Thoracic aorta (tissue), 2 donors: ENCODE data around the gene NCAPH2. TPM values are rescaled to one million over a fixed set of nuclear protein-coding genes. Genes with fewer than 3 reads are reported as not detected.

Experiments used
- ATAC-seq: fragments of 150-250 bp; one replicate; pipeline ENCODE4 v1.8.0; 2017; ENCODE audit warnings: low read depth; ENCODE audit not compliant: insufficient number of reproducible peaks, low FRiP score
- DNase-seq: peaks from one replicate; pipeline ENCODE4 v3.0.0-alpha.2; 2020; ENCODE audit warnings: low spot score
- H3K27ac ChIP-seq, 2 donors: fragments of 200-600 bp; sonication (generic); 1 replicate in 1 of 2; 2 replicates in 1 of 2; pipeline ENCODE4 v1.5.1; 2016; ENCODE audit warnings: mild to moderate bottlenecking in 2 of 2, moderate library complexity in 2 of 2
- H3K27me3 ChIP-seq: fragments of 200-600 bp; sonication (generic); replicated peaks from 2 replicates; pipeline ENCODE4 v1.6.0; 2016; ENCODE audit warnings: mild to moderate bottlenecking; ENCODE audit not compliant: insufficient read depth
- H3K36me3 ChIP-seq: fragments of 200-600 bp; sonication (generic); one replicate; pipeline ENCODE4 v1.5.1; 2016
- H3K4me1 ChIP-seq, 2 donors: fragments of 200-600 bp; sonication (generic); 1 replicate in 1 of 2; 2 replicates in 1 of 2; pipeline versions ENCODE4 v1.5.1 to v1.6.0; 2016; ENCODE audit warnings: low read depth in 2 of 2, mild to moderate bottlenecking in 1 of 2; ENCODE audit not compliant: control insufficient read depth in 1 of 2
- H3K4me3 ChIP-seq: fragments of 200-600 bp; sonication (generic); 2 replicates; pipeline ENCODE4 v1.5.1; 2016; ENCODE audit warnings: mild to moderate bottlenecking
- H3K9me3 ChIP-seq: fragments of 200-600 bp; sonication (generic); 2 replicates; pipeline ENCODE4 v1.5.1; 2016
- CTCF ChIP-seq: fragments of 200-600 bp; sonication (generic); IDR thresholded peaks from one replicate; pipeline ENCODE4 v1.5.1; 2019; ENCODE audit warnings: antibody characterized with exemption
- total RNA-seq, 2 donors: library from RNA; depleted of rRNA; stranded (reverse); fragments of >200 nt; gene quantifications; one replicate each; pipeline versions ENCODE4 v1.1.0 to v1.2.3, GENCODE V29; 2016

Gene NCAPH2
- total RNA-seq, 2 donors from 2014 or later = 40.8 to 50.4 TPM

GRCh38 chr22:50485221-50486131 lies 22.5 kb upstream of the NCAPH2 start:
- DNase-seq (no peak), ATAC-seq (no peak)
- no peaks in the 10 kb centered on the region for H3K36me3 ChIP-seq
- H3K27me3 ChIP-seq = no peaks in the 10 kb centered on the region
- no peak overlapping the region for H3K27ac ChIP-seq
- H3K4me3 ChIP-seq = no peak overlapping the region
- no peaks in the 10 kb centered on the region for H3K9me3 ChIP-seq
- H3K4me1 ChIP-seq = no peaks in the 10 kb centered on the region
- TF ChIP-seq CTCF = no peak

GRCh38 chr22:50486561-50487289 lies 21.3 kb upstream of the NCAPH2 start, which contains the start of gene MIOX:
TSS of gene MIOX (plus strand) at chr22:50486859. CDS start at chr22:50486898, 39 bp downstream.
- Histone ChIP-seq H3K36me3 (no peaks in the 10 kb centered on the region), H3K27me3 (no peaks in the 10 kb centered on the region), H3K9me3 (no peaks in the 10 kb centered on the region), H3K27ac (no peak within 1 kb of the TSS), H3K4me3 (no peak within 1 kb of the TSS), H3K4me1 (no peaks in the 10 kb centered on the region)
- DNase-seq (no peak), ATAC-seq (no peak)
- TF ChIP-seq CTCF = no peak

- Histone ChIP-seq H3K4me3 (no peak overlapping the region), H3K27ac (no peak overlapping the region), H3K36me3 (no peaks in the 10 kb centered on the region), H3K27me3 (no peaks in the 10 kb centered on the region), H3K9me3 (no peaks in the 10 kb centered on the region), H3K4me1 (no peaks in the 10 kb centered on the region)
- DNase-seq = no peak
- ATAC-seq = no peak
- no peak for TF ChIP-seq CTCF
Observed at GRCh38 chr22:50487290-50488005, 20.6 kb upstream of the NCAPH2 start.

DNA sequence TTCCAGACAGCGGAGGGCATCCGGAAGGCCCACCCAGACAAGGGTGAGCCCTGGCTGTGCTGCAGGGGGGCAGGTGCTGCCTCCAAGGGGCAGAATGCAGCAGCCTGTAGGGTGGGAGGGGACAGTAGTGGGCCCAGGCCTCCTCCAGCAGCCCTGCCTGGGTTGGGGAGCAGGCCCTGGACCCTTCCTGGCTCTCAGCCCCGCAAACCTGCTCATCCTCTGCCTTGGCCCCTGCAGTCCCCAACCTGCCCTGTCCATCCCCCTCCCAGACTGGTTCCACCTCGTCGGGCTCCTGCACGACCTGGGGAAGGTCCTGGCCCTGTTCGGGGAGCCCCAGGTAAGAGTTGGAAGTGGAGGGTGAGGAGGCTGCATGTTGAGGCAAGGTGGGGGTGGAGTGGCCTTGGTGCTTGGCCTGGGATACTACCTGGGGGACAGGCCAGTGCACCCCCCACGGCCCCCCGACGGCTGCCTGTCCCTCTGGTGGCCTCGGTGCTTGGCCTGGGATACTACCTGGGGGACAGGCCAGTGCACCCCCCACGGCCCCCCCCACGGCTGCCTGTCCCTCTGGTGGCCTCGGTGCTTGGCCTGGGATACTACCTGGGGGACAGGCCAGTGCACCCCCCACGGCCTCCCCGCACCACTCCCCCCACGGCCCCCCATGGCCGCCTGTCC lies 19.9 kb upstream of the NCAPH2 start:
- ATAC-seq = no peak
- H3K27ac ChIP-seq = no peak overlapping the region
- no peak overlapping the region for H3K4me3 ChIP-seq
- no peak for DNase-seq
- no peaks in the 10 kb centered on the region for H3K9me3 ChIP-seq
- no peaks in the 10 kb centered on the region for H3K4me1 ChIP-seq
- no peak for TF ChIP-seq CTCF
- no peaks in the 10 kb centered on the region for H3K36me3 ChIP-seq
- H3K27me3 ChIP-seq = no peaks in the 10 kb centered on the region
